IMR-90 (cell line): ENCODE results near the gene KLHL3. TPM values are rescaled to one million over a fixed set of nuclear protein-coding genes. Genes with fewer than 3 reads are reported as not detected.
A peak's percentile ranks its signal among the peaks of the same experiment; 100 is the strongest.

ENCODE experiments used
- ATAC-seq: fragments of 200-7000 bp; cut with Tn5 transposase; 2 replicates; pipeline ENCODE4 v1.9.1; 2020; ENCODE audit warnings: low read depth, mild to moderate bottlenecking, moderate library complexity
- BruUV-seq: library from RNA; stranded (reverse); fragments of 400-500 nt; replicated peaks from 2 replicates; lab custom pipeline; 2021; lab: Mats Ljungman, UMichigan
- CTCF ChIA-PET: fragments of 300-600 bp; formaldehyde crosslinking; extraction: SDS; loops from one replicate; lab custom pipeline; 2021; ENCODE audit warnings: antibody characterized with exemption; lab: Yijun Ruan, JAX
- POLR2A ChIA-PET: fragments of 300-600 bp; sonication (Branson Sonifier 250); formaldehyde crosslinking; loops from one replicate; lab custom pipeline; 2022; ENCODE audit warnings: antibody characterized with exemption; ENCODE audit not compliant: unreplicated experiment; lab: Charles Lee
- DNase-seq: peaks from one replicate; pipeline ENCODE4 v3.0.0; 2013
- H2AFZ ChIP-seq: replicated peaks from 2 replicates; pipeline ENCODE3; 2013; ENCODE audit warnings: low read length, mild to moderate bottlenecking; ENCODE audit not compliant: poor library complexity
- H2AK5ac ChIP-seq: 2 replicates; pipeline ENCODE4 v1.6.1; 2013; ENCODE audit warnings: low read depth, low read length, inconsistent platforms
- H2AK9ac ChIP-seq: replicated peaks from 2 replicates; pipeline ENCODE3; 2013; ENCODE audit warnings: mild to moderate bottlenecking, low read depth, low read length, moderate library complexity; ENCODE audit not compliant: poor library complexity
- H2BK120ac ChIP-seq: 2 replicates; pipeline ENCODE4 v1.6.1; 2013; ENCODE audit warnings: low read depth, low read length, inconsistent platforms
- H2BK15ac ChIP-seq: 3 replicates; pipeline ENCODE4 v1.6.1; 2013; ENCODE audit warnings: low read depth, low read length, inconsistent platforms
- H2BK20ac ChIP-seq: 2 replicates; pipeline ENCODE4 v1.6.1; 2013; ENCODE audit warnings: low read depth, mild to moderate bottlenecking, inconsistent platforms, low read length, moderate library complexity
- H2BK5ac ChIP-seq: 2 replicates; pipeline ENCODE4 v1.6.1; 2013; ENCODE audit warnings: mild to moderate bottlenecking, low read depth, low read length, inconsistent platforms; ENCODE audit not compliant: poor library complexity, severe bottlenecking
- H3K14ac ChIP-seq: replicated peaks from 2 replicates; pipeline ENCODE4 v1.6.1; 2013; ENCODE audit warnings: low read depth, low read length, inconsistent platforms
- H3K18ac ChIP-seq: 2 replicates; pipeline ENCODE4 v1.6.1; 2013; ENCODE audit warnings: low read depth, low read length, control low read depth
- H3K23ac ChIP-seq: 2 replicates; pipeline ENCODE4 v1.6.1; 2013; ENCODE audit warnings: low read depth, low read length, inconsistent platforms
- H3K27ac ChIP-seq: 2 replicates; pipeline ENCODE4 v1.5.1; 2013; ENCODE audit warnings: mild to moderate bottlenecking, control low read depth, low read length; ENCODE audit not compliant: insufficient read depth
- H3K27me3 ChIP-seq: 2 replicates; pipeline ENCODE4 v1.6.1; 2013; ENCODE audit warnings: low read length; ENCODE audit not compliant: control insufficient read depth, insufficient read depth
- H3K36me3 ChIP-seq: 2 replicates; pipeline ENCODE4 v1.6.1; 2013; ENCODE audit warnings: low read length, mixed read lengths; ENCODE audit not compliant: control insufficient read depth, insufficient read depth
- H3K4ac ChIP-seq: 2 replicates; pipeline ENCODE4 v1.6.1; 2013; ENCODE audit warnings: low read depth, low read length, inconsistent platforms
- H3K4me1 ChIP-seq: 2 replicates; pipeline ENCODE4 v1.6.1; 2013; ENCODE audit warnings: low read length, mixed read lengths; ENCODE audit not compliant: control insufficient read depth, insufficient read depth
- H3K4me2 ChIP-seq: 2 replicates; pipeline ENCODE4 v1.6.1; 2013; ENCODE audit warnings: low read depth, mild to moderate bottlenecking, control low read depth, low read length, moderate library complexity
- H3K4me3 ChIP-seq: 2 replicates; pipeline ENCODE4 v1.5.1; 2013; ENCODE audit warnings: low read depth, mild to moderate bottlenecking, control low read depth, low read length, moderate library complexity; ENCODE audit not compliant: insufficient read depth
- H3K56ac ChIP-seq: 2 replicates; pipeline ENCODE4 v1.6.1; 2013; ENCODE audit warnings: low read length, inconsistent platforms; ENCODE audit not compliant: insufficient read depth; ENCODE audit errors: extremely low read depth
- H3K79me1 ChIP-seq, 2 experiments: 2 replicates each; pipeline ENCODE4 v1.6.1; 2013; ENCODE audit warnings: low read length in 2 of 2, inconsistent platforms in 1 of 2, low read depth in 1 of 2
- H3K9ac ChIP-seq: 2 replicates; pipeline ENCODE4 v1.6.1; 2013; ENCODE audit warnings: low read depth, low read length, control low read depth
- H3K9me1 ChIP-seq: 2 replicates; pipeline ENCODE4 v1.6.1; 2013; ENCODE audit warnings: low read length, inconsistent platforms; ENCODE audit not compliant: insufficient read depth
- H3K9me3 ChIP-seq: 2 replicates; pipeline ENCODE4 v1.6.1; 2013; ENCODE audit warnings: low read length; ENCODE audit not compliant: control insufficient read depth, insufficient read depth
- H4K20me1 ChIP-seq: 2 replicates; pipeline ENCODE4 v1.6.1; 2013; ENCODE audit warnings: low read length, inconsistent platforms; ENCODE audit not compliant: insufficient read depth
- H4K5ac ChIP-seq: 2 replicates; pipeline ENCODE4 v1.6.1; 2013; ENCODE audit warnings: mild to moderate bottlenecking, low read depth, low read length, control low read depth
- H4K8ac ChIP-seq, 2 experiments: 2 replicates each; pipeline ENCODE4 v1.6.1; 2013; ENCODE audit warnings: low read depth in 2 of 2, low read length in 2 of 2, control low read depth in 1 of 2, inconsistent platforms in 1 of 2
- H4K91ac ChIP-seq: 2 replicates; pipeline ENCODE4 v1.6.1; 2013; ENCODE audit warnings: low read depth, low read length, inconsistent platforms; ENCODE audit not compliant: insufficient read depth
- BHLHE40 ChIP-seq: fragments of 150-350 bp; IDR thresholded peaks from 2 replicates; pipeline ENCODE4 v1.6.1; 2016; ENCODE audit warnings: mild to moderate bottlenecking, low read depth, low read length
- CEBPB ChIP-seq: IDR thresholded peaks from 2 replicates; pipeline ENCODE4 v1.6.1; 2012; ENCODE audit warnings: low read depth, low read length, improper control_type of control experiment
- CHD1 ChIP-seq: IDR thresholded peaks from 2 replicates; pipeline ENCODE4 v1.6.1; 2012; ENCODE audit warnings: low read depth, low read length, improper control_type of control experiment
- CTCF ChIP-seq: conservative IDR thresholded peaks from 2 replicates; pipeline ENCODE4 v1.5.1; 2012; ENCODE audit warnings: mild to moderate bottlenecking, low read depth, low read length, improper control_type of control experiment
- MAZ ChIP-seq: IDR thresholded peaks from 2 replicates; pipeline ENCODE4 v1.6.1; 2012; ENCODE audit warnings: low read depth, mild to moderate bottlenecking, low read length, improper control_type of control experiment, moderate library complexity, borderline replicate concordance
- MXI1 ChIP-seq: IDR thresholded peaks from 2 replicates; pipeline ENCODE4 v1.6.1; 2012; ENCODE audit warnings: low read depth, mild to moderate bottlenecking, low read length, moderate library complexity, borderline replicate concordance
- NFE2L2 ChIP-seq: fragments of 150-350 bp; IDR thresholded peaks from 2 replicates; pipeline ENCODE4 v1.6.1; 2016; ENCODE audit warnings: low read depth, mild to moderate bottlenecking, low read length
- POLR2A ChIP-seq: IDR thresholded peaks from 2 replicates; pipeline ENCODE4 v1.6.1; 2012; ENCODE audit warnings: mild to moderate bottlenecking, low read depth, low read length
- RAD21 ChIP-seq: IDR thresholded peaks from 2 replicates; pipeline ENCODE4 v1.6.1; 2012; ENCODE audit warnings: low read length, improper control_type of control experiment
- RCOR1 ChIP-seq: IDR thresholded peaks from 2 replicates; pipeline ENCODE4 v1.6.1; 2012; ENCODE audit warnings: mild to moderate bottlenecking, low read length, improper control_type of control experiment; ENCODE audit not compliant: insufficient replicate concordance
- RFX5 ChIP-seq: IDR thresholded peaks from 2 replicates; pipeline ENCODE4 v1.8.0; 2012; ENCODE audit warnings: low read depth, mild to moderate bottlenecking, low read length, moderate library complexity
- SMC3 ChIP-seq: fragments of 150-350 bp; IDR thresholded peaks from 2 replicates; pipeline ENCODE4 v1.6.1; 2016; ENCODE audit warnings: low read depth, mild to moderate bottlenecking, antibody characterized with exemption, low read length, moderate library complexity
- WGBS, 2 experiments: methylation state at CpG; one replicate each; pipeline versions ENCODE4 v1.1.5 to v1.1.7; 2013; ENCODE audit warnings: missing lambda C conversion rate in 2 of 2; ENCODE audit not compliant: insufficient read length in 1 of 2; ENCODE audit errors: extremely low coverage in 2 of 2; 5-methylcytosine and 5-hydroxymethylcytosine counted together
- dilution Hi-C: fragments of 300-500 bp; cut with HindIII; formaldehyde crosslinking; loops from one replicate; pipeline ENCODE4 v1.14.3; 2018; ENCODE audit warnings: low sequenced_read_pairs; ENCODE audit not compliant: unreplicated experiment
- in situ Hi-C: fragments of 300-500 bp; cut with MboI; formaldehyde crosslinking; loops from 3 replicates; pipeline ENCODE4 v1.14.3; 2019; ENCODE audit warnings: low sequenced_read_pairs, inconsistent platforms, mixed read lengths
- intact Hi-C: fragments of 100-400 bp; cut with micrococcal nuclease; formaldehyde crosslinking; loops from 2 replicates; pipeline ENCODE4 v1.10.0; 2022
- polyA plus RNA-seq, 3 experiments: library from polyadenylated mRNA; depleted of rRNA; stranded (reverse); fragments of >200 nt; gene quantifications; 2 replicates each; pipeline ENCODE4 v1.2.3, GENCODE V29; 2012; ENCODE audit warnings: low replicate concordance in 1 of 3
- total RNA-seq: library from RNA; depleted of rRNA; stranded (reverse); fragments of >200 nt; gene quantifications from 2 replicates; pipeline ENCODE4 v1.2.3, GENCODE V29; 2012
- TF ChIP-seq, protein P1 (sequence below): fragments of 150-350 bp; IDR thresholded peaks from 2 replicates; pipeline ENCODE4 v1.6.1; 2016; ENCODE audit warnings: low read depth, mild to moderate bottlenecking, low read length, moderate library complexity, borderline replicate concordance
- TF ChIP-seq, protein P2 (sequence below): fragments of 150-350 bp; IDR thresholded peaks from 2 replicates; pipeline ENCODE4 v1.6.1; 2017; ENCODE audit warnings: mild to moderate bottlenecking, antibody characterized with exemption, low read length, low read depth

The KLHL3 gene
- total and polyA plus RNA-seq, 2 of the 4 experiments (the other 2 are of a cell fraction): 2.3 to 4.1 TPM

GRCh38 chr5:137737349-137738131, 1.7 kb upstream of the KLHL3 start:
- Histone ChIP-seq H3K9me3 (no peaks in the 10 kb centered on the region), H3K4me2 (no peak overlapping the region), H3K27ac (no peak overlapping the region), H2AFZ (no peak overlapping the region), H2AK5ac (no peak overlapping the region), H2AK9ac (no peak overlapping the region), H4K5ac (no peak overlapping the region), H3K56ac (no peak overlapping the region), H3K14ac (no peak overlapping the region), H3K36me3 (no peaks in the 10 kb centered on the region), H3K23ac (no peak overlapping the region), H2BK5ac (no peak overlapping the region), H3K18ac (no peak overlapping the region), H3K27me3 (no peaks in the 10 kb centered on the region; the same call in none of the 2 replicates), H3K79me1 (no peaks in the 10 kb centered on the region; a peak in 1 of 4 replicates), H4K91ac (no peak overlapping the region), H3K4me3 (no peak overlapping the region), H3K9ac (no peak overlapping the region), H4K8ac (no peak overlapping the region), H3K4ac (no peak overlapping the region), H3K4me1 (no peaks in the 10 kb centered on the region; the same call in none of the 2 replicates), H2BK120ac (no peak overlapping the region), H2BK15ac (no peak overlapping the region), H2BK20ac (no peak overlapping the region), H4K20me1 (no peaks in the 10 kb centered on the region), H3K9me1 (no peaks in the 10 kb centered on the region; the same call in 1 of the 2 replicates)
- DNase-seq (peak; percentile 74), ATAC-seq (no peak)
- ChIA-PET CTCF (interaction anchor here (2.5 kb wide), 1 partner anchor 77 kb away, joined by 8 read pairs; no protein-coding TSS in a partner anchor), POLR2A (no interaction called here)
- intact Hi-C loops (no loop called here), dilution Hi-C loops (no loop called here), in situ Hi-C loops (loop anchor here (5.0 to 25.0 kb wide), 2 partner anchors 80 to 425 kb away; no protein-coding TSS in a partner anchor)
- no TSS peak for BruUV-seq
- no CpG with 5 or more reads among the region's 5 CpGs for WGBS, 2 experiments
- TF ChIP-seq CEBPB: 0 out of 2 replicates have a peak, but pooled peaks have one; percentile 0
- no peak for TF ChIP-seq RAD21
- TF ChIP-seq POLR2A: no peak
- TF ChIP-seq, protein P1, sequence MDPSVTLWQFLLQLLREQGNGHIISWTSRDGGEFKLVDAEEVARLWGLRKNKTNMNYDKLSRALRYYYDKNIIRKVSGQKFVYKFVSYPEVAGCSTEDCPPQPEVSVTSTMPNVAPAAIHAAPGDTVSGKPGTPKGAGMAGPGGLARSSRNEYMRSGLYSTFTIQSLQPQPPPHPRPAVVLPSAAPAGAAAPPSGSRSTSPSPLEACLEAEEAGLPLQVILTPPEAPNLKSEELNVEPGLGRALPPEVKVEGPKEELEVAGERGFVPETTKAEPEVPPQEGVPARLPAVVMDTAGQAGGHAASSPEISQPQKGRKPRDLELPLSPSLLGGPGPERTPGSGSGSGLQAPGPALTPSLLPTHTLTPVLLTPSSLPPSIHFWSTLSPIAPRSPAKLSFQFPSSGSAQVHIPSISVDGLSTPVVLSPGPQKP: no peak
- TF ChIP-seq MXI1: no peak
- TF ChIP-seq BHLHE40: no peak
- TF ChIP-seq CTCF: no peak
- no peak for TF ChIP-seq NFE2L2
- no peak for TF ChIP-seq RFX5
- TF ChIP-seq SMC3: no peak
- TF ChIP-seq, protein P2, sequence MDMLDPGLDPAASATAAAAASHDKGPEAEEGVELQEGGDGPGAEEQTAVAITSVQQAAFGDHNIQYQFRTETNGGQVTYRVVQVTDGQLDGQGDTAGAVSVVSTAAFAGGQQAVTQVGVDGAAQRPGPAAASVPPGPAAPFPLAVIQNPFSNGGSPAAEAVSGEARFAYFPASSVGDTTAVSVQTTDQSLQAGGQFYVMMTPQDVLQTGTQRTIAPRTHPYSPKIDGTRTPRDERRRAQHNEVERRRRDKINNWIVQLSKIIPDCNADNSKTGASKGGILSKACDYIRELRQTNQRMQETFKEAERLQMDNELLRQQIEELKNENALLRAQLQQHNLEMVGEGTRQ: no peak
- no peak for TF ChIP-seq RCOR1
- no peak for TF ChIP-seq CHD1
- TF ChIP-seq MAZ: no peak
